Measurements from ENCODE around the gene AP1B1. TPM values are rescaled to one million over a fixed set of nuclear protein-coding genes. Genes with fewer than 3 reads are reported as not detected.
A peak's percentile ranks its signal among the peaks of the same experiment; 100 is the strongest.
"Not testable (repeated sequence)": the region's sequence is repeated elsewhere in the genome, so short reads cannot be mapped to it uniquely, and the experiment has no call there.

Gene AP1B1
- total RNA-seq, 1 donor: 65.6 TPM

- TF ChIP-seq CTCF (IDR thresholded peaks at IDR 0.05; ENCODE audit: insufficient read depth, low read depth, low read length): no peak
- no peak for DNase-seq (ENCODE audit: low read depth)
- no peak overlapping the region for H3K4me3 ChIP-seq (ENCODE audit: low read depth, low read length)
Observed at GRCh38 chr22:29426476-29426875, 38.1 kb upstream of the AP1B1 start.

GRCh38 chr22:29418704-29419103, 30.3 kb upstream of the AP1B1 start:
- not testable (repeated sequence) for H3K4me3 ChIP-seq (ENCODE audit: low read depth, low read length); DNase-seq (ENCODE audit: low read depth)

GRCh38 chr22:29414951-29415591, 26.7 kb upstream of the AP1B1 start:
- peak overlapping the region; percentile 60 for H3K4me3 ChIP-seq (ENCODE audit: low read depth, low read length)
- peak; percentile 63 for DNase-seq (ENCODE audit: low read depth)

- H3K4me3 ChIP-seq (ENCODE audit: low read depth, low read length); DNase-seq (ENCODE audit: low read depth): not testable (repeated sequence)
- peak; percentile 40 for TF ChIP-seq CTCF (IDR thresholded peaks at IDR 0.05; ENCODE audit: insufficient read depth, low read depth, low read length)
Observed at GRCh38 chr22:29412772-29413171, 24.4 kb upstream of the AP1B1 start.

- H3K4me3 ChIP-seq (ENCODE audit: low read depth, low read length); DNase-seq (ENCODE audit: low read depth): not testable (repeated sequence)
Observed at GRCh38 chr22:29411569-29412211, 23.3 kb upstream of the AP1B1 start.

GRCh38 chr22:29408940-29409339, 20.6 kb upstream of the AP1B1 start:
- no peak for TF ChIP-seq CTCF (IDR thresholded peaks at IDR 0.05; ENCODE audit: insufficient read depth, low read depth, low read length)
- no peak overlapping the region for H3K4me3 ChIP-seq (ENCODE audit: low read depth, low read length)
- DNase-seq (ENCODE audit: low read depth): no peak

GRCh38 chr22:29401538-29401937, 13.2 kb upstream of the AP1B1 start:
- H3K4me3 ChIP-seq (ENCODE audit: low read depth, low read length); DNase-seq (ENCODE audit: low read depth): not testable (repeated sequence)

GRCh38 chr22:29400576-29400975, 12.2 kb upstream of the AP1B1 start:
- DNase-seq (ENCODE audit: low read depth): no peak
- H3K4me3 ChIP-seq (ENCODE audit: low read depth, low read length): no peak overlapping the region
- TF ChIP-seq CTCF (IDR thresholded peaks at IDR 0.05; ENCODE audit: insufficient read depth, low read depth, low read length): no peak

GRCh38 chr22:29397791-29398190, 9.4 kb upstream of the AP1B1 start:
- no peak overlapping the region for H3K4me3 ChIP-seq (ENCODE audit: low read depth, low read length)
- TF ChIP-seq CTCF (IDR thresholded peaks at IDR 0.05; ENCODE audit: insufficient read depth, low read depth, low read length): no peak
- no peak for DNase-seq (ENCODE audit: low read depth)
